ENCODE results near the gene LKAAEAR1.

DNA sequence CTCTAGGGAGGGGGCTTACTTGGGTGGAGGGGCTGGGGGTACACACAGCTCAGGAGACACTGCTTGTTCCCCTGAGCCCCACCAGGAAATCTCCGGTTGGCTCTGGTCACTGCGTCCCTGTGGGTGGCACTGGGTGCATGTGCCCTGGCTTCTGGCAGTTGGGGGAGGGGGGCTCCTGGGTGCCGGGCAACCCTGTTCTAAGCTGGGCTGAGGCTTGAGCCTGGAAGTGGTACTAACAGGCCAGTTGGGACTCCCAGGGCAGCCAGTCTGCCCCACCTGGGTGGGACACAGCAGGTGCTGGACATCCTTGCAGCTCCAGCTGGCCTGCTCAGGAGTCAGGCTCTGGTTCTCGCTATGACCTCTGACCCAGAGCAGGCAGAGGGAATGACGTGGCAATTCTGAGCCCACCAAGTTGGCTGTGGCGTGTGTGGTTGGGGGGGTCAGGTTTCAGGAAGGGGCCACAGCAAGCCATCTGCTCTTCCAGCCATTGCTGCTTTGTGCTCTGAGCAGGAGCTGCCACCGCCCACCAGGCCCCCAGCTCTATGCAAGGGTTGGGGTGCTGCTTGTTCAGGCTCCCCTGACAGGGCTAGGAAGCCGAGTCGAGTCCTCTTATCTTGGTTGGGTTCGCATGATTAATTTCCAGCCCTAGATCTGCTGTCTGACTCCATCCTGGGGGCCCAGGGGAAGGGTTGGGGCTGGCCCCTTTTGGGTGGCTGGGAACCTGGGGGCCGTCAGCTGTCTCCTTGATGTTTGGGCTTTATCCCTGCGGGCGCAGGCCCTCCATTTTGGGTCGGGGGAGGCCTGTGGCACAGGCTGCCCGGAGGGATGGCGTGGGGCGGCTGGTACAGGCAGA, 47.6 kb downstream of the LKAAEAR1 start:
- no peak for TF ChIP-seq POLR2A (IDR thresholded peaks at IDR 0.05)
- TF ChIP-seq, protein P1, sequence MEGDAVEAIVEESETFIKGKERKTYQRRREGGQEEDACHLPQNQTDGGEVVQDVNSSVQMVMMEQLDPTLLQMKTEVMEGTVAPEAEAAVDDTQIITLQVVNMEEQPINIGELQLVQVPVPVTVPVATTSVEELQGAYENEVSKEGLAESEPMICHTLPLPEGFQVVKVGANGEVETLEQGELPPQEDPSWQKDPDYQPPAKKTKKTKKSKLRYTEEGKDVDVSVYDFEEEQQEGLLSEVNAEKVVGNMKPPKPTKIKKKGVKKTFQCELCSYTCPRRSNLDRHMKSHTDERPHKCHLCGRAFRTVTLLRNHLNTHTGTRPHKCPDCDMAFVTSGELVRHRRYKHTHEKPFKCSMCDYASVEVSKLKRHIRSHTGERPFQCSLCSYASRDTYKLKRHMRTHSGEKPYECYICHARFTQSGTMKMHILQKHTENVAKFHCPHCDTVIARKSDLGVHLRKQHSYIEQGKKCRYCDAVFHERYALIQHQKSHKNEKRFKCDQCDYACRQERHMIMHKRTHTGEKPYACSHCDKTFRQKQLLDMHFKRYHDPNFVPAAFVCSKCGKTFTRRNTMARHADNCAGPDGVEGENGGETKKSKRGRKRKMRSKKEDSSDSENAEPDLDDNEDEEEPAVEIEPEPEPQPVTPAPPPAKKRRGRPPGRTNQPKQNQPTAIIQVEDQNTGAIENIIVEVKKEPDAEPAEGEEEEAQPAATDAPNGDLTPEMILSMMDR (IDR thresholded peaks at IDR 0.05), result no peak

Measured in body of pancreas (tissue), 4 donors.